Sigmoid colon (tissue), 7 donors: ENCODE data around the gene LMO1. TPM values are rescaled to one million over a fixed set of nuclear protein-coding genes. Genes with fewer than 3 reads are reported as not detected.

Experiments
- DNase-seq: peaks from one replicate; pipeline ENCODE4 v3.0.0-alpha.2; 2019
- H3K27ac ChIP-seq, 4 donors: fragments of 200-600 bp; sonication (generic); one replicate each; pipeline ENCODE4 v1.5.1; 2016 to 2019; ENCODE audit warnings: mild to moderate bottlenecking in 1 of 4
- H3K27me3 ChIP-seq, 3 donors: fragments of 200-600 bp; sonication (generic); one replicate each; pipeline ENCODE4 v1.5.1; 2019; ENCODE audit warnings: mild to moderate bottlenecking in 1 of 3
- H3K36me3 ChIP-seq, 4 donors: fragments of 200-600 bp; sonication (generic); one replicate each; pipeline ENCODE4 v1.5.1; 2016 to 2019
- H3K4me1 ChIP-seq, 4 donors: fragments of 200-600 bp; sonication (generic); one replicate each; pipeline ENCODE4 v1.5.1; 2017 to 2019
- H3K4me3 ChIP-seq, 4 donors: fragments of 200-600 bp; sonication (generic); one replicate each; pipeline ENCODE4 v1.5.1; 2017 to 2019; ENCODE audit warnings: mild to moderate bottlenecking in 2 of 4, moderate library complexity in 1 of 4
- H3K9me3 ChIP-seq, 4 donors: fragments of 200-600 bp in 3 of 4; sonication (generic) in 3 of 4; one replicate each; pipeline versions ENCODE4 v1.5.1 to v1.6.1; 2013 to 2019
- CTCF ChIP-seq, 4 experiments: fragments of 450-650 bp in 3 of 4; fragments of 200-600 bp in 1 of 4; IDR thresholded peaks; one replicate each; pipeline ENCODE4 v1.5.1; 2016 to 2019; ENCODE audit warnings: antibody characterized with exemption in 4 of 4, mild to moderate bottlenecking in 3 of 4, moderate library complexity in 2 of 4
- EP300 ChIP-seq, 4 donors: sonication (generic); formaldehyde crosslinking; IDR thresholded peaks; one replicate each; pipeline ENCODE4 v1.6.1; 2017; ENCODE audit warnings: antibody characterized with exemption in 4 of 4
- POLR2A ChIP-seq, 2 donors: fragments of 450-650 bp; IDR thresholded peaks; one replicate each; pipeline ENCODE4 v1.6.1; 2016; ENCODE audit warnings: antibody characterized with exemption in 2 of 2, mild to moderate bottlenecking in 2 of 2, moderate library complexity in 2 of 2
- POLR2AphosphoS5 ChIP-seq, 4 donors: sonication (generic); formaldehyde crosslinking; IDR thresholded peaks; one replicate each; pipeline ENCODE4 v1.6.1; 2017; ENCODE audit warnings: antibody characterized with exemption in 4 of 4
- WGBS, 2 donors: extraction: QIAGEN DNeasy Blood & Tissue Kit; methylation state at CpG; one replicate each; pipeline ENCODE4 v1.1.7; 2013; 5-methylcytosine and 5-hydroxymethylcytosine counted together
- intact Hi-C: fragments of 100-400 bp; cut with DNase I; formaldehyde crosslinking; loops from one replicate; pipeline ENCODE4 v1.15.1; 2023
- polyA plus RNA-seq, 3 donors: library from polyadenylated mRNA; stranded (reverse); fragments of 200-250 nt; gene quantifications; one replicate each; pipeline ENCODE4 v1.2.3, GENCODE V29; 2013
- total RNA-seq, 4 donors: library from RNA; depleted of rRNA; stranded (reverse); fragments of >200 nt; gene quantifications; one replicate each; pipeline ENCODE4 v1.1.0, GENCODE V29; 2016
- donor health status: healthy with polysubstance abuse.
- donor health status: Bipolar disorder and iron deficiency.
- donor health status: healthy.

The LMO1 gene
- total and polyA plus RNA-seq, 7 donors, result 0.04 to 1.8 (median 0.66) TPM; not detected in 4

- H3K9me3 ChIP-seq, result no peaks in the 10 kb centered on the region
- no peak overlapping the region for H3K4me3 ChIP-seq
- 89 to 94% methylated on average over 11 of the region's 11 CpGs for WGBS, 2 donors
- intact Hi-C loops, result no loop called here
- no peaks in the 10 kb centered on the region for H3K36me3 ChIP-seq
- H3K27ac ChIP-seq, result no peak overlapping the region
- DNase-seq, result peak; percentile 52
- H3K4me1 ChIP-seq, result no peaks in the 10 kb centered on the region
- TF ChIP-seq POLR2AphosphoS5 (IDR thresholded peaks at IDR 0.05), result no peak
- TF ChIP-seq POLR2A (IDR thresholded peaks at IDR 0.05), result no peak
- no peak for TF ChIP-seq CTCF (IDR thresholded peaks at IDR 0.05)
- TF ChIP-seq EP300 (IDR thresholded peaks at IDR 0.05), result no peak
- H3K27me3 ChIP-seq, result no peaks in the 10 kb centered on the region
Observed at GRCh38 chr11:8291421-8292350, 28.0 kb upstream of the LMO1 start.

GRCh38 chr11:8290081-8290810 is 26.6 kb upstream of the LMO1 start:
- intact Hi-C loops, result no loop called here
- no peak for TF ChIP-seq POLR2A (IDR thresholded peaks at IDR 0.05)
- no peak for TF ChIP-seq CTCF (IDR thresholded peaks at IDR 0.05)
- TF ChIP-seq POLR2AphosphoS5 (IDR thresholded peaks at IDR 0.05), result no peak
- no peak for TF ChIP-seq EP300 (IDR thresholded peaks at IDR 0.05)

GRCh38 chr11:8289492-8289918 is 25.8 kb upstream of the LMO1 start:
- 77 to 82% methylated on average over 3 of the region's 3 CpGs for WGBS, 2 donors
- TF ChIP-seq EP300 (IDR thresholded peaks at IDR 0.05) (no peak), POLR2AphosphoS5 (IDR thresholded peaks at IDR 0.05) (no peak), CTCF (IDR thresholded peaks at IDR 0.05) (no peak), POLR2A (IDR thresholded peaks at IDR 0.05) (no peak)
- Histone ChIP-seq H3K36me3 (no peaks in the 10 kb centered on the region), H3K27me3 (no peaks in the 10 kb centered on the region), H3K4me1 (no peaks in the 10 kb centered on the region), H3K27ac (no peak overlapping the region), H3K9me3 (no peaks in the 10 kb centered on the region), H3K4me3 (no peak overlapping the region)
- intact Hi-C loops, result no loop called here
- peak; percentile 26 for DNase-seq

More at GRCh38 chr11:8290081-8290810, 26.6 kb upstream of the LMO1 start:
- Histone ChIP-seq H3K36me3 (no peaks in the 10 kb centered on the region), H3K27me3 (no peaks in the 10 kb centered on the region), H3K9me3 (no peaks in the 10 kb centered on the region), H3K4me1 (no peaks in the 10 kb centered on the region), H3K27ac (no peak overlapping the region), H3K4me3 (no peak overlapping the region)
- WGBS, 2 donors, result 93 to 94% methylated on average over 8 of the region's 8 CpGs
- DNase-seq, result peak; percentile 27

- Histone ChIP-seq H3K9me3 (no peaks in the 10 kb centered on the region), H3K36me3 (no peaks in the 10 kb centered on the region), H3K4me3 (no peak overlapping the region), H3K27me3 (no peaks in the 10 kb centered on the region), H3K27ac (no peak overlapping the region), H3K4me1 (peaks cover 0 to 1% (median under 1%) of the 10 kb centered on the region in 4 donors)
- intact Hi-C loops, result no loop called here
- 85 to 88% methylated on average over 13 of the region's 13 CpGs for WGBS, 2 donors
- TF ChIP-seq POLR2A (IDR thresholded peaks at IDR 0.05) (no peak), EP300 (IDR thresholded peaks at IDR 0.05) (no peak), CTCF (IDR thresholded peaks at IDR 0.05) (no peak)
- peak; percentile 53 for DNase-seq
Observed at GRCh38 chr11:8288824-8289491, 25.3 kb upstream of the LMO1 start.
